Muscle of leg (tissue), 11 donors: ENCODE results near the gene CCDC191. TPM values are rescaled to one million over a fixed set of nuclear protein-coding genes. Genes with fewer than 3 reads are reported as not detected.

Source experiments
- DNase-seq: peaks from one replicate; pipeline ENCODE4 v3.0.0; 2013
- H3K27ac ChIP-seq: one replicate; pipeline ENCODE4 v1.5.1; 2013; ENCODE audit warnings: mild to moderate bottlenecking, low read length, control low read depth
- H3K27me3 ChIP-seq: one replicate; pipeline ENCODE4 v1.6.1; 2013; ENCODE audit warnings: low read length; ENCODE audit not compliant: control insufficient read depth, insufficient read depth
- H3K36me3 ChIP-seq: one replicate; pipeline ENCODE4 v1.6.1; 2013; ENCODE audit warnings: low read length; ENCODE audit not compliant: control insufficient read depth, insufficient read depth
- H3K4me1 ChIP-seq: one replicate; pipeline ENCODE4 v1.6.1; 2013; ENCODE audit warnings: low read length; ENCODE audit not compliant: control insufficient read depth, insufficient read depth
- H3K4me3 ChIP-seq: one replicate; pipeline ENCODE4 v1.5.1; 2013; ENCODE audit warnings: low read length, control low read depth
- H3K9me3 ChIP-seq: replicated peaks from 2 replicates; pipeline ENCODE4 v1.6.1; 2013; ENCODE audit warnings: low read depth, low read length; ENCODE audit not compliant: control insufficient read depth
- WGBS: methylation state at CpG from one replicate; pipeline ENCODE4 v1.1.5; 2013; ENCODE audit warnings: missing lambda C conversion rate; ENCODE audit not compliant: insufficient coverage; 5-methylcytosine and 5-hydroxymethylcytosine counted together
- polyA plus RNA-seq, 8 donors: library from polyadenylated mRNA; unstranded; fragments of 120-200 nt; gene quantifications; one replicate each; pipeline versions ENCODE4 v1.2.1 to v1.2.3, GENCODE V29; 2013; ENCODE audit warnings: inconsistent platforms in 1 of 8, low replicate concordance in 1 of 8; ENCODE audit not compliant: insufficient read length in 8 of 8, insufficient read depth in 1 of 8
- total RNA-seq: library from RNA; stranded (reverse); fragments of 120-200 nt; gene quantifications from one replicate; pipeline ENCODE4 v1.2.4, GENCODE V29; 2013

The CCDC191 gene
- total and polyA plus RNA-seq, 9 donors = 2.3 to 5.1 (median 3.3) TPM

- 82% methylated on average over 2 of the region's 2 CpGs for WGBS
- H3K4me1 ChIP-seq = no peaks in the 10 kb centered on the region
- no peaks in the 10 kb centered on the region for H3K36me3 ChIP-seq
- DNase-seq = no peak
- no peak overlapping the region for H3K4me3 ChIP-seq
- H3K27ac ChIP-seq = no peak overlapping the region
- no peaks in the 10 kb centered on the region for H3K9me3 ChIP-seq
- H3K27me3 ChIP-seq = no peaks in the 10 kb centered on the region
Measured at GRCh38 chr3:114025451-114025850, 30.9 kb downstream of the CCDC191 start.

DNA sequence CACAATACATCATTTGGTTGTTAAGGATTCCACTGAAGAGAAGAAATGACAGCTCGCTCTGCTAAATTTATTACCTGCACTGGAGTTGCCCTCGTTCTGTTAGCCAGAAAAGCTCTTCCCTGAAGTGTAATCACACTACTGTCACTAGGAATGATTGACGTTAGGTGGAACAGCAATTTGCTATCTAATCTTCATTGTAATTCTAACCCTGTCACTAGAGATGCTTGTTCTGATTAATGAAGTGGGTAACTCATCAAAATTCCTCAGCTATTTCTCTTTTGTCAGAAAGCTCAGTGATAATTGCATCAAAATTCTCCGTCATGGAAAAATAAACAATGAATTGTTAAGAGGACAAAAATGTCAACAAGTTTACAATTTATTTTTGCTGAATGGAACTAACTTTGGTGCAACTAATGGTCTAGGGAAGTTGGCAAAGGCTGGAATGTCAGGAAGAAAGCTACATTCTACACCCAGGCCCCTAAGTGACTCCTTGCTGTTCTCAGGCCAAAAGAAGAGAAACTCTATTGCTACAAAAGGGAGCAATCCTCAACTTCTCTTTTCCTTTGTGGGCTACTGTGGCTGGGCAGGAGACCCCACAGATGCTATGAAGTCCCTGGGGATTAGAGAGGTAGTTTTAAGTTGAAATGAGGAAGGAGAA lies 34.1 kb downstream of the CCDC191 start:
- Histone ChIP-seq H3K4me1 (no peaks in the 10 kb centered on the region), H3K9me3 (no peaks in the 10 kb centered on the region), H3K27me3 (no peaks in the 10 kb centered on the region), H3K27ac (no peak overlapping the region), H3K36me3 (no peaks in the 10 kb centered on the region), H3K4me3 (no peak overlapping the region)
- WGBS = 100% methylated on average over 1 of the region's 4 CpGs
- no peak for DNase-seq

GRCh38 chr3:114020907-114021306 lies 35.4 kb downstream of the CCDC191 start:
- H3K27me3 ChIP-seq = no peaks in the 10 kb centered on the region
- H3K9me3 ChIP-seq = no peaks in the 10 kb centered on the region
- no CpG with 5 or more reads among the region's 2 CpGs for WGBS
- H3K36me3 ChIP-seq = no peaks in the 10 kb centered on the region
- H3K4me3 ChIP-seq = no peak overlapping the region
- no peak overlapping the region for H3K27ac ChIP-seq
- no peak for DNase-seq
- H3K4me1 ChIP-seq = no peaks in the 10 kb centered on the region

DNA sequence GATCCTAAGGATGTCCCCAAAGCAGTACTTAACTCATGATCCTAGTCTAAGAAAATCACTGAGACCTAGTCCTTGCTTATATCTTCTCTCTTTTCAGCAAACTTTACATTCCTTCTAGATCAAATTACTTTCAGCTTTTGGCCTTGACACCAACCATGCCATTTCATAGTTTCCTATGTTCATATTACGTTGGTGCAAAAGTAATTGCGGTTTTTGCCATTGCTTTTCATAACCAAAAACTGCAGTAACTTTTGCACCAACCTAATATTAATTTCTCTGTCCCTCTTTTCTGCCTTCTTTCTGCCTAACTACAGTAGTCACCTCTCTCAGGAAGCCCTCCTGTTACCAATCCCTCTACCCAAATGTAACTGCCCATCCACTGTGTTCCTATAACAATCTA lies 36.8 kb downstream of the CCDC191 start:
- no peak overlapping the region for H3K27ac ChIP-seq
- H3K36me3 ChIP-seq = no peaks in the 10 kb centered on the region
- no peaks in the 10 kb centered on the region for H3K4me1 ChIP-seq
- no peaks in the 10 kb centered on the region for H3K27me3 ChIP-seq
- no peak overlapping the region for H3K4me3 ChIP-seq
- no peaks in the 10 kb centered on the region for H3K9me3 ChIP-seq
- 100% methylated on average over 2 of the region's 2 CpGs for WGBS
- no peak for DNase-seq

DNA sequence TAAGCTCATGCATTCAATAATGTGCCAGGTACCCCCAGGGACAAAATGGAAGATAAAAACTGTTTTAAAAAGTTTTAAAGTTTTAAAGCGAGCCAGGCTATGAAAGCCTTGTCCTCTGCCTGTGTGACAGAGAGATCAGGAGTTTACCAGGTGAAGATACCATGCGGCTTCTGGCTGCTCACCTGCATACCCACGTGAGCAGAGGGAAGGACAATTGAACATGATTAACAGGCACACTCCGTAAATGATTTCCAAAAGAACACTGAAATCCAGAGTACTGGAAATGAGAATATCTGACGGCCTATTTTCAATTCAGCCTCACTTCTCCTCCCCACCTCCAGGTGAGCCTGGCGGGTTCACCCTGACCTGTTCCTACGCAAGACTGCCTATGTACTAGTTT lies 42.1 kb downstream of the CCDC191 start:
- H3K27ac ChIP-seq = no peak overlapping the region
- H3K4me1 ChIP-seq = no peaks in the 10 kb centered on the region
- H3K36me3 ChIP-seq = no peaks in the 10 kb centered on the region
- 85% methylated on average over 6 of the region's 7 CpGs for WGBS
- DNase-seq = no peak
- H3K4me3 ChIP-seq = no peak overlapping the region
- H3K27me3 ChIP-seq = no peaks in the 10 kb centered on the region
- H3K9me3 ChIP-seq = no peaks in the 10 kb centered on the region

GRCh38 chr3:114011059-114011797 lies 45.1 kb downstream of the CCDC191 start:
- no peaks in the 10 kb centered on the region for H3K27me3 ChIP-seq
- no peak overlapping the region for H3K27ac ChIP-seq
- H3K36me3 ChIP-seq = no peaks in the 10 kb centered on the region
- DNase-seq = no peak
- H3K4me1 ChIP-seq = no peaks in the 10 kb centered on the region
- H3K9me3 ChIP-seq = no peaks in the 10 kb centered on the region
- H3K4me3 ChIP-seq = no peak overlapping the region
- WGBS = no CpG with 5 or more reads among the region's 2 CpGs

- Histone ChIP-seq H3K9me3 (no peaks in the 10 kb centered on the region), H3K4me1 (no peaks in the 10 kb centered on the region), H3K4me3 (no peak overlapping the region), H3K36me3 (peaks cover 6% of the 10 kb centered on the region), H3K27ac (no peak overlapping the region), H3K27me3 (no peaks in the 10 kb centered on the region)
- DNase-seq = peak; percentile 1
- WGBS = 92% methylated on average over 5 of the region's 5 CpGs
Measured at GRCh38 chr3:114005481-114005880, 50.8 kb downstream of the CCDC191 start.

GRCh38 chr3:113985541-113985940 lies 70.8 kb downstream of the CCDC191 start:
- Histone ChIP-seq H3K27me3 (no peaks in the 10 kb centered on the region), H3K27ac (no peak overlapping the region), H3K36me3 (no peaks in the 10 kb centered on the region), H3K9me3 (no peaks in the 10 kb centered on the region), H3K4me1 (no peaks in the 10 kb centered on the region), H3K4me3 (no peak overlapping the region)
- WGBS = 56% methylated on average over 3 of the region's 4 CpGs
- DNase-seq = peak; percentile 11

DNA sequence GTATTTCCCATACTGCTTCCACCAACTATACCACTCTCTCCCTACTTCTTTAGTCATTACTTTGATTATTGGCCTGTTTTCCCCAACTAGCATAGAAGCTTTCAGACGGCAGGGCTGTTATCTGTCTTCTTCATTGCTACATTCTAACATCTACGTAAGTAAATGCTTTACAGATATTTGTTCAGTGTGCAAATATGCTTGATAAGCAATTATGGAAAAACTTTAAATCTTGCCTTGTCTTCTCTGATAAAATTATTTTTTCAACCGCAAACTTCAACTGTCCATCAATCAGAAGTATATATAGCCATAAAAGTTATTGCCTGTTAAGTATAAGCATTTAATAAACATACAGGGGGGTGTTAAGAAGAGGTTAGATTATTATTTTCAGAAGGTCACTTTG lies 72.8 kb downstream of the CCDC191 start:
- no peak for DNase-seq
- H3K4me1 ChIP-seq = no peaks in the 10 kb centered on the region
- H3K9me3 ChIP-seq = no peaks in the 10 kb centered on the region
- WGBS = no CpG with 5 or more reads among the region's 3 CpGs
- H3K36me3 ChIP-seq = no peaks in the 10 kb centered on the region
- H3K4me3 ChIP-seq = no peak overlapping the region
- H3K27me3 ChIP-seq = no peaks in the 10 kb centered on the region
- no peak overlapping the region for H3K27ac ChIP-seq

DNA sequence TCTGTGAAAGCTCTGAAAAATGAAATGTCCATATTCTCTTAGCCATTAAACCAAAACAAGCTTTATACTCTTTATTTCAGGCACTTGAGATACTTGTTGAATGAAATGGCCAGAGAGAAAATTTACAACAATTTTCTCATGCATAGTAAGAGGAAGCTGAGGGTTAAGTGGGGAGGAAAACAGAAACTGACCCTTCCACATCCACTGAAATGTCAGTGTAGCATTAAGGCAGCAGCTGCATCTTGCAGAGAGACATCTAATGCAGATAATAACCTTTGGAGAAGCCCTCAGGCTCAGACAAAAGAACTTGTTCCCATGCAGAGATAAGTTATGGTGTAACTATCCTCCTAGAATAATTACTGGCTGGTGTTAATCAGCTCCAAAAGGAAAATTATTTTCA lies 74.5 kb downstream of the CCDC191 start:
- Histone ChIP-seq H3K36me3 (peaks cover 5% of the 10 kb centered on the region), H3K27me3 (no peaks in the 10 kb centered on the region), H3K4me1 (no peaks in the 10 kb centered on the region), H3K9me3 (no peaks in the 10 kb centered on the region), H3K4me3 (no peak overlapping the region), H3K27ac (no peak overlapping the region)
- DNase-seq = no peak
